Vagina (tissue), 2 donors: ENCODE data around the gene CDC73. TPM values are rescaled to one million over a fixed set of nuclear protein-coding genes. Genes with fewer than 3 reads are reported as not detected.

Experiments used
- DNase-seq, 2 donors: peaks; one replicate each; pipeline ENCODE4 v3.0.0-alpha.2; 2017; ENCODE audit errors: extremely low spot score in 2 of 2
- H3K27ac ChIP-seq: fragments of 200-600 bp; sonication (generic); one replicate; pipeline ENCODE4 v1.5.1; 2019
- H3K27me3 ChIP-seq: fragments of 200-600 bp; sonication (generic); one replicate; pipeline ENCODE4 v1.5.1; 2019
- H3K36me3 ChIP-seq, 2 donors: fragments of 200-600 bp; sonication (generic); one replicate each; pipeline ENCODE4 v1.5.1; 2017 to 2019
- H3K4me1 ChIP-seq: fragments of 200-600 bp; sonication (generic); one replicate; pipeline ENCODE4 v1.5.1; 2019
- H3K4me3 ChIP-seq, 2 donors: fragments of 200-600 bp; sonication (generic); 1 replicate in 1 of 2; 2 replicates in 1 of 2; pipeline ENCODE4 v1.5.1; 2016 to 2019
- H3K9me3 ChIP-seq: fragments of 200-600 bp; sonication (generic); one replicate; pipeline ENCODE4 v1.5.1; 2019
- POLR2A ChIP-seq, 2 donors: fragments of 450-650 bp; IDR thresholded peaks; one replicate each; pipeline ENCODE4 v1.6.1; 2017; ENCODE audit warnings: antibody characterized with exemption in 2 of 2, mild to moderate bottlenecking in 2 of 2, moderate library complexity in 2 of 2
- POLR2AphosphoS5 ChIP-seq, 2 donors: sonication (generic); formaldehyde crosslinking; IDR thresholded peaks; one replicate each; pipeline ENCODE4 v1.9.0; 2017; ENCODE audit warnings: antibody characterized with exemption in 2 of 2, mild to moderate bottlenecking in 2 of 2, low read depth in 1 of 2; ENCODE audit not compliant: insufficient read depth in 1 of 2
- intact Hi-C: fragments of 100-400 bp; cut with DNase I; formaldehyde crosslinking; loops from one replicate; pipeline ENCODE4 v1.15.1; 2023
- total RNA-seq: library from RNA; depleted of rRNA; stranded (reverse); fragments of >200 nt; gene quantifications from one replicate; pipeline ENCODE4 v1.2.3, GENCODE V29; 2016
- TF ChIP-seq, protein P1 (sequence below), 3 experiments: fragments of 450-650 bp in 2 of 3; fragments of 200-600 bp in 1 of 3; sonication (generic) in 1 of 3; IDR thresholded peaks; one replicate each; pipeline ENCODE4 v1.5.1; 2017 to 2019; ENCODE audit warnings: antibody characterized with exemption in 3 of 3, mild to moderate bottlenecking in 2 of 3, moderate library complexity in 2 of 3

Gene CDC73
- total RNA-seq, 1 donor from 2014 or later = 28.5 TPM

- intact Hi-C loops = loop anchor here (5.0 kb wide), 1 partner anchor 40 kb away; no protein-coding TSS in a partner anchor
- Histone ChIP-seq H3K4me3 (no peak overlapping the region), H3K4me1 (peaks cover 19% of the 10 kb centered on the region), H3K9me3 (no peaks in the 10 kb centered on the region), H3K36me3 (peaks cover 0 to 23% of the 10 kb centered on the region in 2 donors), H3K27me3 (no peaks in the 10 kb centered on the region), H3K27ac (no peak overlapping the region)
- TF ChIP-seq, protein P1, sequence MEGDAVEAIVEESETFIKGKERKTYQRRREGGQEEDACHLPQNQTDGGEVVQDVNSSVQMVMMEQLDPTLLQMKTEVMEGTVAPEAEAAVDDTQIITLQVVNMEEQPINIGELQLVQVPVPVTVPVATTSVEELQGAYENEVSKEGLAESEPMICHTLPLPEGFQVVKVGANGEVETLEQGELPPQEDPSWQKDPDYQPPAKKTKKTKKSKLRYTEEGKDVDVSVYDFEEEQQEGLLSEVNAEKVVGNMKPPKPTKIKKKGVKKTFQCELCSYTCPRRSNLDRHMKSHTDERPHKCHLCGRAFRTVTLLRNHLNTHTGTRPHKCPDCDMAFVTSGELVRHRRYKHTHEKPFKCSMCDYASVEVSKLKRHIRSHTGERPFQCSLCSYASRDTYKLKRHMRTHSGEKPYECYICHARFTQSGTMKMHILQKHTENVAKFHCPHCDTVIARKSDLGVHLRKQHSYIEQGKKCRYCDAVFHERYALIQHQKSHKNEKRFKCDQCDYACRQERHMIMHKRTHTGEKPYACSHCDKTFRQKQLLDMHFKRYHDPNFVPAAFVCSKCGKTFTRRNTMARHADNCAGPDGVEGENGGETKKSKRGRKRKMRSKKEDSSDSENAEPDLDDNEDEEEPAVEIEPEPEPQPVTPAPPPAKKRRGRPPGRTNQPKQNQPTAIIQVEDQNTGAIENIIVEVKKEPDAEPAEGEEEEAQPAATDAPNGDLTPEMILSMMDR (IDR thresholded peaks at IDR 0.05) = no peak
- TF ChIP-seq POLR2A (IDR thresholded peaks at IDR 0.05) (no peak), POLR2AphosphoS5 (IDR thresholded peaks at IDR 0.05; ENCODE audit: insufficient read depth in 1 of 2, low read depth in 1 of 2) (no peak)
- DNase-seq = no peak
These were observed 19.2 kb upstream of the CDC73 start for GRCh38 chr1:193102662-193103061.

DNA sequence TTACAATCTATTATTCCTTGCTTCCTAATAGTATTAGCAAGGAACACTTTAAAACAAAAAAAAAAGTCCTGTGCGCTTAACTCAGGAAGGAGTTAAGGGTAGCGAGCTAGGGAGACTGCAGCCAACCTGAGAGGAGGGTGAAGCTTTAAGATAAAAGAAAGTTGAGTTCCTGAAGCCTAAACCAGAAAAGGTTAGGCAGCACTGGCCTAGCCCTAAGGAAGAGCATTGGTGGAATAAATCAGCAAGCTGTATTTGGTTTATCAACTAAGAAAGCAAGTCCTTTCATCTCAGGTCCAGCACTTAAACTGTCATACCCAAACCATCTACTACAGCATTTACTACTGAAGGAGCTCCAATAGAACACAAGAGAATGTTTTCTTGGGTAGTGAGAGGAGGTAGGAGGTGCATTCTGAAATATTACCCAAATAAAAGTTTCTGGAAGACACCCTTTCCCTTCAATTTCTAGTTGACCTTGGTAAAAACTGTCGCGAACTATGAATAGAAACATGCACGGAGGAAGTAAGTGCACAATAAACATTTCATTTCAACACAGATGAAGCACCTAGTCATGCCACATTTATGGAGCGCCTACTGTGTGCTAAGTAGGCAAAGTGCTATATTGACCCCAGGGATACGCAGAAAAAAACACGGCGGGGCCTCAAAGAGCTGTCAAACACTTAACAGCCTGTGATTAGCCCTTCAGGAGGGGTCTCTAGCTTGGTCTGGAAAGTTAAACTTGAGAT is 17.9 kb upstream of the CDC73 start:
- Histone ChIP-seq H3K4me1 (peaks cover 19% of the 10 kb centered on the region), H3K4me3 (peak overlapping the region; percentile 70), H3K36me3 (peaks cover 0 to 14% of the 10 kb centered on the region in 2 donors), H3K27me3 (no peaks in the 10 kb centered on the region), H3K27ac (peak overlapping the region; percentile 79), H3K9me3 (no peaks in the 10 kb centered on the region)
- TF ChIP-seq, protein P1 (IDR thresholded peaks at IDR 0.05) = no peak
- TF ChIP-seq POLR2AphosphoS5 (IDR thresholded peaks at IDR 0.05; ENCODE audit: insufficient read depth in 1 of 2, low read depth in 1 of 2) (no peak), POLR2A (IDR thresholded peaks at IDR 0.05) (no peak)
- intact Hi-C loops = loop anchor here (2.0 to 5.0 kb wide), 2 partner anchors 17 to 42 kb away; no protein-coding TSS in a partner anchor
- no peak for DNase-seq

DNA sequence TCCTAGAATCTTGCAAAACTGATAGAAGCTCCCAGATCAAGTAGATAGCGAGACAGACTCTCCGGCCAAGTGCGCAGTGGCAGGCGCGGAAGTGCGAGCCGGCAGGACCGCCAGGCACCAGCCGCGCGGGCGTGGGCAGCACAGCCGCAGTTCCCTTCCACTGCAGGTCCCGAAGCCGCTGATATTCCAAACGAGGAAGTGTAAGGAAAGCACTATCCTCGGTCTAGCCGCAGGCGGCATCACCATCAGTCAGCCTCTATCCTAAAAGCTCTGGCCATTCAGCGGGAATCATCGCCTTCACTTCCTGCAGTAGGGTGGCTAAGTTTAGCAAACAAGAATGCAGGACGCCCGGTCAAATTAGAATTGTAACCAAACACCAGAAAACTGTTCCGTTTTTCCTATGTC is 17.3 kb upstream of the CDC73 start:
- Histone ChIP-seq H3K4me3 (peak overlapping the region; percentile 70), H3K9me3 (no peaks in the 10 kb centered on the region), H3K36me3 (peaks cover 0 to 8% of the 10 kb centered on the region in 2 donors), H3K27ac (peak overlapping the region; percentile 79), H3K27me3 (no peaks in the 10 kb centered on the region), H3K4me1 (peaks cover 19% of the 10 kb centered on the region)
- intact Hi-C loops = loop anchor here (2.0 to 5.0 kb wide), 2 partner anchors 16 to 42 kb away; no protein-coding TSS in a partner anchor
- no peak for DNase-seq
- no peak for TF ChIP-seq POLR2AphosphoS5 (IDR thresholded peaks at IDR 0.05; ENCODE audit: insufficient read depth in 1 of 2, low read depth in 1 of 2)
- peak in 1 of 2 donors; percentile 6 for TF ChIP-seq POLR2A (IDR thresholded peaks at IDR 0.05)

DNA sequence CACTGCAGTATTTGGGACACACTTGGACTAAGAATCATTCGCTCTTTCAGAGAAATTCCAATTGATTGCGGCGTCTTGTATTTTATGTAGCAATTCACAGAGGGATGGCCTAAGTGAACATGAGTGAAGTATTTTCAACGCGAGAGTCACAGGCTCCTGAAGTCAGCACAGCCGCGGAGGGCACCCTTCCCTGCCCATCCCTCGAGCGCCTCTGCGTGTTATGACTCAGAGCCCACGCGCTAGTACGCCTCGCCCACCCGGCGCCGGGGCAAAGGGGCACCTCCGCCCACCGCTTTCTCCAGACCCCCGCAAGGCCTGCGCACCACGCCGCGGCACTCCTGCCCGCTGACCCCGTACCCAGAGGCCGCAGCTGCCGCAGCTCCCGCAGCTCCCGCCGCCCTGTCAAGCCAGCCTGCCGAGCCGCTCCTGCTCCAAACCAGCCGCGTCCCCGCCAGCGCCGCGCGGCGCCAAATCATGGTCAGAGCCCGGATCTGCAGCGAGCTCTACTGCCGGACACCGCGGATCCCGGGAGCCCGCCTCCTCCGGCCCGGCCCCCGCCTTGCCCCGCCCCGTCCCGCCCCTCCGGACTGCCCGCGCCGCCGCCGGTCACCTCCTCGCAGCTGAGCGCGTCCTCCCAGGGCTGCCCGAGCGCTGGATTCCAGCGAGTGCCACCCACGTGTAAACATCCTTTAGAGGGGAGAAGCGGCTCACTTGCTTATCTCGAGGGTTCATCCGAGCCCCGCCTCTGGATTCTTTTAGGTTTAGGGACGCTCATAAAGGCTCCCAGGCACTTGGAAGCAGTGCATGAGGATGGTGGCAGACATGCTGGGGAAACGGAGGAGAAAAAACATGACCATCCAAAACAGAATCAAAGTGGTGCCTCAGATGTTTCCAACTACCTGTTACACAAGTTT is 16.7 kb upstream of the CDC73 start, which contains the start of gene GLRX2:
TSS of gene GLRX2 (minus strand) at position 508 of the 914 bp plus-strand sequence. CDS start at position 476, 32 bp downstream.
- Histone ChIP-seq H3K4me3 (peak within 1 kb of the TSS; percentile 70), H3K36me3 (peaks cover 0 to 5% of the 10 kb centered on the region in 2 donors), H3K9me3 (no peaks in the 10 kb centered on the region), H3K4me1 (peaks cover 19% of the 10 kb centered on the region), H3K27ac (peak within 1 kb of the TSS; percentile 79), H3K27me3 (no peaks in the 10 kb centered on the region)
- peak in 1 of 2 donors; percentile 93 for DNase-seq
- intact Hi-C loops = loop anchor here (2.0 to 5.0 kb wide), 2 partner anchors 16 to 43 kb away; no protein-coding TSS in a partner anchor
- TF ChIP-seq, protein P1 (IDR thresholded peaks at IDR 0.05) = no peak
- TF ChIP-seq POLR2A (IDR thresholded peaks at IDR 0.05) (peak in 1 of 2 donors; percentile 57), POLR2AphosphoS5 (IDR thresholded peaks at IDR 0.05; ENCODE audit: insufficient read depth in 1 of 2, low read depth in 1 of 2) (peak in 1 of 2 donors; percentile 54)

DNA sequence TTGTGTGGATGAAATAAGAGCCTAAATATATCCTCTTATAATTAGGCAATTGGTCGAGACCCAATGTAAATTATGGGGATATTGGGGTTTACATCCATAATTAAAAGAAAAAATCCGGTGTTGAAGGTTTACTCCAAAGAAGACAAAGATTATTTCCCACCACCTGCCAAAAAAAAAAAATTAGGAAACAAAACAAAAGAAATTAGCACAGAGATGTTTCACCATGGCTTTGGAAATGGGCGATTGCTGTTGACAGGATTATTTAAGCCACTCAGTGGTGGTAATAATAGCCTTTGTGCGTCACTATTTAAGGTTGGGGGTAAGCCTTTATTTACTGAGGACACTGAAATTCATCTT is 16.0 kb upstream of the CDC73 start:
- intact Hi-C loops = loop anchor here (2.0 kb wide), 1 partner anchor 15 kb away; no protein-coding TSS in a partner anchor
- no peak for DNase-seq

More for the DNA sequence above, 16.0 kb upstream of the CDC73 start:
- TF ChIP-seq POLR2A (IDR thresholded peaks at IDR 0.05) (no peak), POLR2AphosphoS5 (IDR thresholded peaks at IDR 0.05; ENCODE audit: insufficient read depth in 1 of 2, low read depth in 1 of 2) (no peak)
- TF ChIP-seq, protein P1 (IDR thresholded peaks at IDR 0.05) = no peak
- H3K27me3 ChIP-seq = no peaks in the 10 kb centered on the region
- peak overlapping the region; percentile 70 for H3K4me3 ChIP-seq
- peak overlapping the region; percentile 79 for H3K27ac ChIP-seq
- H3K9me3 ChIP-seq = no peaks in the 10 kb centered on the region
- peaks cover 19% of the 10 kb centered on the region for H3K4me1 ChIP-seq
- H3K36me3 ChIP-seq = peaks cover 0 to 2% of the 10 kb centered on the region in 2 donors
